GM23338 (cell line): ENCODE data around the gene ATP9B. TPM values are rescaled to one million over a fixed set of nuclear protein-coding genes. Genes with fewer than 3 reads are reported as not detected.

Source experiments
- ATAC-seq: fragments of 200-7000 bp; cut with Tn5 transposase; 3 replicates; pipeline ENCODE4 v1.9.1; 2020
- DNase-seq: peaks from one replicate; pipeline ENCODE4 v3.0.0-alpha.2; 2015; ENCODE audit warnings: low spot score
- H2AFZ ChIP-seq: fragments of 200-600 bp; sonication (generic); 2 replicates; pipeline ENCODE4 v1.8.0; 2016; ENCODE audit warnings: antibody characterized with exemption, mild to moderate bottlenecking, moderate library complexity
- H3F3A ChIP-seq: fragments of 200-600 bp; sonication (generic); replicated peaks from 2 replicates; pipeline ENCODE4 v1.8.0; 2017; ENCODE audit warnings: antibody characterized with exemption, mixed run types, low read depth
- H3K27ac ChIP-seq: fragments of 200-600 bp; sonication (generic); 2 replicates; pipeline ENCODE4 v1.6.1; 2016; ENCODE audit warnings: low read depth
- H3K27me3 ChIP-seq: fragments of 200-600 bp; sonication (generic); 2 replicates; pipeline ENCODE4 v1.8.0; 2016; ENCODE audit warnings: mild to moderate bottlenecking, mixed run types, moderate library complexity; ENCODE audit not compliant: insufficient read depth
- H3K36me3 ChIP-seq: fragments of 200-600 bp; sonication (generic); 2 replicates; pipeline ENCODE4 v1.8.0; 2016; ENCODE audit warnings: mild to moderate bottlenecking; ENCODE audit not compliant: insufficient read depth
- H3K4me1 ChIP-seq: fragments of 200-600 bp; sonication (generic); 2 replicates; pipeline ENCODE4 v1.8.0; 2016; ENCODE audit warnings: mild to moderate bottlenecking, moderate library complexity; ENCODE audit not compliant: insufficient read depth
- H3K4me2 ChIP-seq: fragments of 200-600 bp; sonication (generic); 2 replicates; pipeline ENCODE4 v1.7.1; 2017; ENCODE audit warnings: mixed run types
- H3K4me3 ChIP-seq: fragments of 200-600 bp; sonication (generic); 2 replicates; pipeline ENCODE4 v1.6.1; 2016; ENCODE audit warnings: mixed run types
- H3K79me2 ChIP-seq: fragments of 200-600 bp; sonication (generic); replicated peaks from 2 replicates; pipeline ENCODE4 v1.8.0; 2017; ENCODE audit warnings: mild to moderate bottlenecking; ENCODE audit not compliant: insufficient read depth
- H3K9me2 ChIP-seq: fragments of 200-600 bp; sonication (generic); 2 replicates; pipeline ENCODE4 v1.8.0; 2017; ENCODE audit not compliant: insufficient read depth
- H4K20me1 ChIP-seq: fragments of 200-600 bp; sonication (generic); replicated peaks from 2 replicates; pipeline ENCODE4 v1.8.0; 2017; ENCODE audit warnings: mild to moderate bottlenecking; ENCODE audit not compliant: insufficient read depth
- H3K27ac Mint-ChIP-seq: 2 replicates; pipeline ENCODE4 v1.8.0; 2020; ENCODE audit warnings: inconsistent platforms, mild to moderate bottlenecking, moderate library complexity, mixed read lengths
- H3K27me3 Mint-ChIP-seq: 3 replicates; pipeline ENCODE4 v1.8.0; 2022; ENCODE audit warnings: low read depth, mild to moderate bottlenecking, moderate library complexity, mixed read lengths, inconsistent platforms; ENCODE audit not compliant: insufficient read depth, poor library complexity
- H3K36me3 Mint-ChIP-seq: 3 replicates; pipeline ENCODE4 v1.8.0; 2021; ENCODE audit warnings: low read depth, mild to moderate bottlenecking, inconsistent platforms, moderate library complexity, mixed read lengths
- H3K4me1 Mint-ChIP-seq: 3 replicates; pipeline ENCODE4 v1.8.0; 2020; ENCODE audit warnings: mild to moderate bottlenecking, inconsistent platforms, mixed read lengths
- H3K4me3 Mint-ChIP-seq: 3 replicates; pipeline ENCODE4 v1.8.0; 2021; ENCODE audit warnings: moderate library complexity, mild to moderate bottlenecking, inconsistent platforms, mixed read lengths
- H3K9me3 Mint-ChIP-seq: 3 replicates; pipeline ENCODE4 v1.8.0; 2020; ENCODE audit warnings: moderate library complexity, mild to moderate bottlenecking, inconsistent platforms, mixed read lengths
- CREB1 ChIP-seq: fragments of 250-450 bp; sonication (Bioruptor Pico); IDR thresholded peaks from 2 replicates; pipeline ENCODE4 v1.5.0; 2020; ENCODE audit warnings: low read depth, mild to moderate bottlenecking, moderate library complexity
- CTCF ChIP-seq, 2 experiments: fragments of 200-600 bp in 1 of 2; sonication (generic) in 1 of 2; conservative IDR thresholded peaks; 2 replicates each; pipeline versions ENCODE4 v1.5.1 to v1.6.1; 2016 to 2017; ENCODE audit warnings: antibody characterized with exemption in 2 of 2, low read depth in 2 of 2, mild to moderate bottlenecking in 2 of 2, moderate library complexity in 1 of 2
- EZH2 ChIP-seq: fragments of 200-600 bp; sonication (generic); IDR thresholded peaks from one replicate; pipeline ENCODE4 v1.8.0; 2017; ENCODE audit warnings: antibody characterized with exemption, mild to moderate bottlenecking, low read depth; ENCODE audit not compliant: unreplicated experiment
- EZH2phosphoT487 ChIP-seq: fragments of 200-600 bp; sonication (generic); IDR thresholded peaks from one replicate; pipeline ENCODE4 v1.8.1; 2018; ENCODE audit warnings: antibody characterized with exemption; ENCODE audit not compliant: unreplicated experiment
- JUNB ChIP-seq: IDR thresholded peaks from one replicate; pipeline ENCODE4 v1.6.1; 2016; ENCODE audit warnings: antibody characterized with exemption; ENCODE audit not compliant: unreplicated experiment
- NANOG ChIP-seq: IDR thresholded peaks from 2 replicates; pipeline ENCODE4 v1.6.1; 2016; ENCODE audit warnings: antibody characterized with exemption, borderline replicate concordance
- POLR2AphosphoS5 ChIP-seq: IDR thresholded peaks from 2 replicates; pipeline ENCODE4 v1.6.1; 2016; ENCODE audit warnings: antibody characterized with exemption, low read depth
- REST ChIP-seq: IDR thresholded peaks from one replicate; pipeline ENCODE4 v1.6.1; 2018; ENCODE audit warnings: antibody characterized with exemption; ENCODE audit not compliant: unreplicated experiment
- STAT1 ChIP-seq: IDR thresholded peaks from one replicate; pipeline ENCODE4 v1.6.1; 2016; ENCODE audit warnings: antibody characterized with exemption; ENCODE audit not compliant: unreplicated experiment
- ZNF114 ChIP-seq: fragments of 250-450 bp; sonication (Bioruptor Pico); IDR thresholded peaks from 2 replicates; pipeline ENCODE4 v1.5.0; 2020; ENCODE audit warnings: mild to moderate bottlenecking, moderate library complexity
- ZNF331 ChIP-seq: fragments of 250-450 bp; sonication (Bioruptor Pico); IDR thresholded peaks from 2 replicates; pipeline ENCODE4 v1.5.0; 2020; ENCODE audit warnings: low read depth, mild to moderate bottlenecking, moderate library complexity
- polyA plus RNA-seq: library from polyadenylated mRNA; unstranded; fragments of >200 nt; fragmentation: Nextera tagmentation; extraction: Ambion mirVana; gene quantifications from 2 replicates; pipeline ENCODE4 v1.2.1, GENCODE V29; 2016
- total RNA-seq: library from RNA; depleted of rRNA; stranded (reverse); fragments of >200 nt; shearing (Covaris generic); gene quantifications from 2 replicates; pipeline ENCODE4 v1.2.3, GENCODE V29; 2014
- TF ChIP-seq, protein P1 (sequence below): IDR thresholded peaks from 2 replicates; pipeline ENCODE4 v1.6.1; 2016; ENCODE audit warnings: antibody characterized with exemption

The ATP9B gene
- total and polyA plus RNA-seq, 2 experiments from 2014 or later: 14.2 to 25.6 TPM

DNA sequence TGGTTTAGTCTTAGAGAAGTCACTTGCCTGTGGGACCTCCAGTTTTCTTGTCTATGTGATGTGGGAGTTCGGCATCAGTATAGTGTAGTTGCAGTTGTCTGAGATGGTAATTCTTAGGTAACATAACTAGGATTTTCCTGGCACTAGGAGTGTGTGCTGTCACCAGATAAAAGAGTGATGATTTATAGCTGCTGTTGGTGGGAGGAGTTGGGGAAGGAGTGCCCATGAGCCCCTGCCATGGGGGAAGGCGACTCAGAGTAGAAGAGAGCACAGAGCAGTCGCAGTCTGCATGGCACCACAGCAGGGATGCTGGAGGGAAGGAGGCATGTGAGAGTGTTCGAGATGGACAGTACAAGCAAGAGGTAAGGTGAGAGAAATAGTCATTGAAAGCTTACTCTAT is 38.7 kb downstream of the ATP9B start:
- ATAC-seq (peak; percentile 32; the same call in 1 of the 3 replicates), DNase-seq (no peak)
- H3K27ac Mint-ChIP-seq: no peak overlapping the region
- Histone ChIP-seq H3K4me1 (peaks cover 3% of the 10 kb centered on the region; the same call in 1 of the 2 replicates), H3K36me3 (no peaks in the 10 kb centered on the region), H3K27me3 (no peaks in the 10 kb centered on the region), H2AFZ (no peak overlapping the region), H4K20me1 (no peaks in the 10 kb centered on the region; the same call in none of the 2 replicates), H3K27ac (no peak overlapping the region), H3K4me2 (no peak overlapping the region), H3K9me2 (no peaks in the 10 kb centered on the region), H3K79me2 (peaks cover 69% of the 10 kb centered on the region), H3F3A (no peaks in the 10 kb centered on the region), H3K4me3 (no peak overlapping the region)
- H3K4me1 Mint-ChIP-seq: peaks cover 19% of the 10 kb centered on the region; the same call in 2 of the 3 replicates
- H3K4me3 Mint-ChIP-seq: no peak overlapping the region
- no peaks in the 10 kb centered on the region for H3K36me3 Mint-ChIP-seq
- H3K27me3 Mint-ChIP-seq: no peaks in the 10 kb centered on the region
- TF ChIP-seq EZH2 (no peak), NANOG (no peak), CTCF (conservative IDR thresholded peaks at IDR 0.05; ENCODE audit: low read depth in 2 of 2) (no peak), ZNF331 (CRISPR knock-in tag) (no peak)
- H3K9me3 Mint-ChIP-seq: no peaks in the 10 kb centered on the region

DNA sequence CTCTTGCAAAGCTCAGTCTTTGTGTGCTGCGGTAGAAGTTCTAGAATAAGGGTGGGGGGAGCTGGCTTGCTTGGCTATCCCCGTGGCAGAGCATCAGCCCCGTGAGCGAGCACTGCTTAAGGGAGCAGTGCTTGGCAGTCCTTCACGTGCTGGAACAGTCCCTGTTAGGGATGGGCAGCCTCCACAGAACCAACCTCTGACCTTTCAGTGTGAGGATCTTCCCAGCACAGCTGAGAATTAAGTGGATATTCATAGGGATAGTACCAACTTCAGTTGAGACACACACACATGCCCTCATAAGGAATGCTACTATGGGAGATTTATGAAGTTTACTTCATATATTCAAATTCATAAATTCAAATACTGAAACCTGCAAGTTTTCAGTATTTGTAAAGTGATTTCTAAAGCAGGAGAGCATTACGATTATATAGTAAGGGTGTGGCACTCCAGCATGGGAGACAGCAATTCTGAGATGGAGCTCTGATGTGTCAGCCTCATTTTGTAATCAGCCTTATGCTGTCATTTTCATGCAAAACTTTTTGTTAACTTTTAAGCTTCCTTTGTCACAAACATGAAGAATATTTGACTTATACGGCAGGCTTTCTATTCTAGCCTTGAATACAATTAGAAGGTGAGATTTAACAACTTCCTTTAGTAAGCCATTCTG is 39.5 kb downstream of the ATP9B start:
- no peak for ATAC-seq
- H3K36me3 ChIP-seq: no peaks in the 10 kb centered on the region
- no peak overlapping the region for H3K4me2 ChIP-seq
- H3K4me3 ChIP-seq: no peak overlapping the region
- Mint-ChIP-seq H3K9me3 (no peaks in the 10 kb centered on the region), H3K4me3 (no peak overlapping the region), H3K36me3 (peaks cover 5% of the 10 kb centered on the region; the same call in 1 of the 3 replicates), H3K27ac (no peak overlapping the region), H3K27me3 (no peaks in the 10 kb centered on the region), H3K4me1 (peaks cover 19% of the 10 kb centered on the region; the same call in 2 of the 3 replicates)
- H3K27me3 ChIP-seq: no peaks in the 10 kb centered on the region
- no peaks in the 10 kb centered on the region; the same call in none of the 2 replicates for H4K20me1 ChIP-seq
- no peak for DNase-seq
- H3F3A ChIP-seq: no peaks in the 10 kb centered on the region
- peaks cover 3% of the 10 kb centered on the region; the same call in 1 of the 2 replicates for H3K4me1 ChIP-seq
- peaks cover 63% of the 10 kb centered on the region for H3K79me2 ChIP-seq
- H3K27ac ChIP-seq: no peak overlapping the region
- no peaks in the 10 kb centered on the region for H3K9me2 ChIP-seq
- no peak overlapping the region for H2AFZ ChIP-seq
- TF ChIP-seq, protein P1, sequence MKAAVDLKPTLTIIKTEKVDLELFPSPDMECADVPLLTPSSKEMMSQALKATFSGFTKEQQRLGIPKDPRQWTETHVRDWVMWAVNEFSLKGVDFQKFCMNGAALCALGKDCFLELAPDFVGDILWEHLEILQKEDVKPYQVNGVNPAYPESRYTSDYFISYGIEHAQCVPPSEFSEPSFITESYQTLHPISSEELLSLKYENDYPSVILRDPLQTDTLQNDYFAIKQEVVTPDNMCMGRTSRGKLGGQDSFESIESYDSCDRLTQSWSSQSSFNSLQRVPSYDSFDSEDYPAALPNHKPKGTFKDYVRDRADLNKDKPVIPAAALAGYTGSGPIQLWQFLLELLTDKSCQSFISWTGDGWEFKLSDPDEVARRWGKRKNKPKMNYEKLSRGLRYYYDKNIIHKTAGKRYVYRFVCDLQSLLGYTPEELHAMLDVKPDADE: no peak
- TF ChIP-seq EZH2phosphoT487 (no peak), REST (no peak), CTCF (conservative IDR thresholded peaks at IDR 0.05; ENCODE audit: low read depth in 2 of 2) (no peak), JUNB (no peak), STAT1 (no peak), NANOG (no peak), ZNF114 (CRISPR knock-in tag) (no peak), POLR2AphosphoS5 (no peak), ZNF331 (CRISPR knock-in tag) (no peak), CREB1 (CRISPR knock-in tag) (no peak), EZH2 (no peak)
